H1 (cell line): Measurements from ENCODE around the gene KIF25. TPM values are rescaled to one million over a fixed set of nuclear protein-coding genes. Genes with fewer than 3 reads are reported as not detected.

Experiments
- CHD7 ChIP-seq: fragments of 300-600 bp; sonication (generic); IDR thresholded peaks from 2 replicates; pipeline ENCODE4 v1.7.1; 2012; ENCODE audit warnings: low read length, moderate library complexity, mild to moderate bottlenecking, inconsistent platforms; ENCODE audit not compliant: insufficient replicate concordance
- polyA plus RNA-seq, 7 experiments: library from polyadenylated mRNA; depleted of rRNA in 3 of 7; stranded (reverse) in 5 of 7; unstranded in 2 of 7; fragments of >200 nt in 5 of 7; fragments of 200-250 nt in 2 of 7; gene quantifications; 1 replicate in 5 of 7; 2 replicates in 1 of 7; 4 replicates in 1 of 7; pipeline versions ENCODE4 v1.2.1 to v1.2.3, GENCODE V29; 2011 to 2013; ENCODE audit warnings: missing spikeins in 2 of 7, mixed read lengths in 2 of 7
- total RNA-seq: library from RNA; stranded (reverse); fragmentation: NEBNext Ultra II Directional; extraction: Animal tissue kit (Norgen Biotek cat#: 25700); gene quantifications from 2 replicates; pipeline ENCODE4 v1.2.1, GENCODE V29; 2021

Gene KIF25
- total and polyA plus RNA-seq, 2 of the 8 experiments (the other 6 are each of a cell fraction or from before 2014, with no cell fraction given): 1.5 to 2.0 TPM

GRCh38 chr6:168088161-168089053, 90.9 kb downstream of the KIF25 start (continued):
- TF ChIP-seq CHD7: no peak
